Mesendoderm (in vitro differentiated cells): ENCODE measurements around the gene ADARB1.

Experiments
- DNase-seq: peaks from one replicate; pipeline ENCODE4 v3.0.0; 2013
- H2AK5ac ChIP-seq: 2 replicates; pipeline ENCODE4 v1.6.1; 2013; ENCODE audit warnings: low read length, inconsistent platforms
- H2BK120ac ChIP-seq: 2 replicates; pipeline ENCODE4 v1.6.1; 2013; ENCODE audit warnings: low read depth, mild to moderate bottlenecking, low read length, moderate library complexity, mixed read lengths
- H2BK15ac ChIP-seq: replicated peaks from 2 replicates; pipeline ENCODE4 v1.6.1; 2013; ENCODE audit warnings: low read depth, mild to moderate bottlenecking, moderate library complexity
- H2BK5ac ChIP-seq: 2 replicates; pipeline ENCODE4 v1.6.1; 2013; ENCODE audit warnings: low read length, inconsistent platforms
- H3K18ac ChIP-seq: 2 replicates; pipeline ENCODE4 v1.6.1; 2013; ENCODE audit warnings: mild to moderate bottlenecking, low read length, mixed read lengths
- H3K23ac ChIP-seq: one replicate; pipeline ENCODE4 v1.6.1; 2013; ENCODE audit warnings: low read length
- H3K27ac ChIP-seq: 2 replicates; pipeline ENCODE4 v1.5.1; 2013; ENCODE audit warnings: low read depth, mild to moderate bottlenecking, inconsistent platforms, low read length, moderate library complexity
- H3K27me3 ChIP-seq: 2 replicates; pipeline ENCODE4 v1.6.1; 2013; ENCODE audit warnings: low read length, control low read depth, mild to moderate bottlenecking, inconsistent platforms; ENCODE audit not compliant: insufficient read depth, poor library complexity
- H3K36me3 ChIP-seq: 2 replicates; pipeline ENCODE4 v1.6.1; 2013; ENCODE audit warnings: low read length, inconsistent platforms; ENCODE audit not compliant: control insufficient read depth, insufficient read depth
- H3K4ac ChIP-seq: one replicate; pipeline ENCODE4 v1.6.1; 2013; ENCODE audit warnings: low read depth, mild to moderate bottlenecking, low read length, moderate library complexity
- H3K4me1 ChIP-seq: 2 replicates; pipeline ENCODE4 v1.6.1; 2013; ENCODE audit warnings: low read depth, low read length, inconsistent platforms; ENCODE audit not compliant: control insufficient read depth
- H3K4me2 ChIP-seq: 2 replicates; pipeline ENCODE4 v1.6.1; 2013; ENCODE audit warnings: low read length
- H3K4me3 ChIP-seq: 2 replicates; pipeline ENCODE4 v1.5.1; 2013; ENCODE audit warnings: mild to moderate bottlenecking, low read length
- H3K56ac ChIP-seq: one replicate; pipeline ENCODE4 v1.6.1; 2013; ENCODE audit warnings: low read length
- H3K79me1 ChIP-seq: 2 replicates; pipeline ENCODE4 v1.6.1; 2013; ENCODE audit warnings: low read length, inconsistent platforms
- H3K79me2 ChIP-seq: 2 replicates; pipeline ENCODE4 v1.6.1; 2013; ENCODE audit warnings: mild to moderate bottlenecking, low read length; ENCODE audit not compliant: control insufficient read depth, insufficient read depth
- H3K9ac ChIP-seq: 2 replicates; pipeline ENCODE4 v1.6.1; 2013; ENCODE audit warnings: low read length, inconsistent platforms
- H4K5ac ChIP-seq: one replicate; pipeline ENCODE4 v1.6.1; 2013; ENCODE audit warnings: low read length
- H4K8ac ChIP-seq: one replicate; pipeline ENCODE4 v1.6.1; 2013; ENCODE audit warnings: low read depth, mild to moderate bottlenecking, control low read depth, low read length, moderate library complexity
- WGBS: extraction: QIAGEN DNeasy Blood & Tissue Kit; methylation state at CpG from one replicate; pipeline ENCODE4 v1.1.7; 2013; ENCODE audit warnings: low lambda C conversion rate, missing lambda C conversion rate; ENCODE audit not compliant: insufficient coverage; ENCODE audit errors: extremely low coverage; 5-methylcytosine and 5-hydroxymethylcytosine counted together

The ADARB1 gene

DNA sequence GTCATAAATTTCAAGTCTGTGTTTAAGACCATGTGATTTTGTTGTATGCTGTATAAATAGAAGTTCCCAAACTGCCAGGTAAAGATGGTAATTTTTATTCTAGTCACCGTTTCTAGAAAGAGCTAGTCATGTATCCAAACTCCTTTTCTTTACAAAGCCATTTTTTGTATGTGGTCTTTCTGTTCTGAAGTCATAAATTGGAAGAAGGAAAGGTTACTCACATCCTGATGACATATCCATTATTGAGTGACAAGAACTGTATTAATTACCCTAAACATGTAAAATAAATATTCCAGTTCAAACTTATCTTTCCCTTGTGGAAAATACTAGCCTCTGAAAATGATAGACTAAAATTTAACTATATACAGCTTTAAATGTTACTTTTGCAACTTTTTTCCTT, 108.6 kb downstream of the ADARB1 start:
- no peaks in the 10 kb centered on the region for H3K79me2 ChIP-seq
- H3K4ac ChIP-seq, result no peak overlapping the region
- no peak overlapping the region for H3K27ac ChIP-seq
- DNase-seq, result no peak
- no peaks in the 10 kb centered on the region for H3K4me1 ChIP-seq
- H4K5ac ChIP-seq, result no peak overlapping the region
- no peak overlapping the region for H2BK5ac ChIP-seq
- H3K27me3 ChIP-seq, result no peaks in the 10 kb centered on the region
- H3K4me2 ChIP-seq, result no peak overlapping the region
- no peak overlapping the region for H3K18ac ChIP-seq
- H2BK120ac ChIP-seq, result no peak overlapping the region
- no peak overlapping the region for H3K4me3 ChIP-seq
- no CpG with 5 or more reads among the region's 1 CpG for WGBS
- H2BK15ac ChIP-seq, result no peak overlapping the region
- no peak overlapping the region for H3K9ac ChIP-seq
- H3K36me3 ChIP-seq, result no peaks in the 10 kb centered on the region
- H3K23ac ChIP-seq, result no peak overlapping the region
- no peak overlapping the region for H3K56ac ChIP-seq
- no peak overlapping the region for H2AK5ac ChIP-seq
- H3K79me1 ChIP-seq, result no peaks in the 10 kb centered on the region
- no peak overlapping the region for H4K8ac ChIP-seq

DNA sequence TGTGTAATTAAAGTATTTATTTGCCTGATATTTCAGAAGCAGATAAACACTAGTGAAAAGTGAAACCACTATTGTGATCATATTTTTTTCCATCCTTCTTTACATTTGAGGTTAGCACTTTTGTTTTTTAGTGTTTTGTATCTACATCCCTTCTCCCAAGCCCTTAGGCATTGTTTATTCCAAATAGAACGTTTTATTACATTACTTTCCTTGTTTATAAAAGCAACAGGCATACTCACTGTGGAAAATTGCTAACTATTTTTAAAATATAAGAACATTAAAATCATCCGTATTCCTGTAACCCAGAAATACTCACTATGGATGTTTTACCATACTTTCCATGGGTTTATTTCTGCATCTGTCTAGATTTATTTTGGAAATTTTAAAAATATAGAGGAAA, 109.5 kb downstream of the ADARB1 start:
- Histone ChIP-seq H2BK120ac (no peak overlapping the region), H3K56ac (no peak overlapping the region), H3K23ac (no peak overlapping the region), H2BK15ac (no peak overlapping the region), H3K36me3 (no peaks in the 10 kb centered on the region), H3K4me1 (no peaks in the 10 kb centered on the region), H3K4ac (no peak overlapping the region), H3K4me3 (no peak overlapping the region), H3K27me3 (no peaks in the 10 kb centered on the region), H4K5ac (no peak overlapping the region), H2BK5ac (no peak overlapping the region), H3K4me2 (no peak overlapping the region), H3K18ac (no peak overlapping the region), H3K27ac (no peak overlapping the region), H3K79me1 (no peaks in the 10 kb centered on the region), H2AK5ac (no peak overlapping the region), H3K9ac (no peak overlapping the region), H4K8ac (no peak overlapping the region), H3K79me2 (no peaks in the 10 kb centered on the region)
- no peak for DNase-seq
- WGBS, result no CpG with 5 or more reads among the region's 2 CpGs

DNA sequence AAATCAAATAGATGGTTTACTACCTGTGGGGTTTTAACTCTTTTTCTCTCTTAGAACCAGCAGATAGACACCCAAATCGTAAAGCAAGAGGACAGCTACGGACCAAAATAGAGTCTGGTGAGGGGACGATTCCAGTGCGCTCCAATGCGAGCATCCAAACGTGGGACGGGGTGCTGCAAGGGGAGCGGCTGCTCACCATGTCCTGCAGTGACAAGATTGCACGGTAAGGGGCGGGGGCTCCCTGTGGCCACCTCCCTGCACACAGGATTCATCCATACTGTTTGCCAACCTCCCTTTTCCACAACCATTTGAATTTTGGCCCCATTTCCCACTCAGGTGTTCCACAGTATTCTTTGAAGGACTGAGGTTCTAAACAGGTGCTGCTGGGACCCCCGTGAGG, 110.5 kb downstream of the ADARB1 start:
- Histone ChIP-seq H3K27ac (no peak overlapping the region), H3K4me3 (no peak overlapping the region), H3K27me3 (no peaks in the 10 kb centered on the region), H4K8ac (no peak overlapping the region), H3K18ac (no peak overlapping the region), H3K79me2 (no peaks in the 10 kb centered on the region), H2BK5ac (no peak overlapping the region), H3K4ac (no peak overlapping the region), H3K23ac (no peak overlapping the region), H2BK120ac (no peak overlapping the region), H2BK15ac (no peak overlapping the region), H3K4me2 (no peak overlapping the region), H3K79me1 (no peaks in the 10 kb centered on the region), H3K4me1 (no peaks in the 10 kb centered on the region), H4K5ac (no peak overlapping the region), H3K9ac (no peak overlapping the region), H2AK5ac (no peak overlapping the region), H3K36me3 (no peaks in the 10 kb centered on the region), H3K56ac (no peak overlapping the region)
- WGBS, result no CpG with 5 or more reads among the region's 11 CpGs
- no peak for DNase-seq

DNA sequence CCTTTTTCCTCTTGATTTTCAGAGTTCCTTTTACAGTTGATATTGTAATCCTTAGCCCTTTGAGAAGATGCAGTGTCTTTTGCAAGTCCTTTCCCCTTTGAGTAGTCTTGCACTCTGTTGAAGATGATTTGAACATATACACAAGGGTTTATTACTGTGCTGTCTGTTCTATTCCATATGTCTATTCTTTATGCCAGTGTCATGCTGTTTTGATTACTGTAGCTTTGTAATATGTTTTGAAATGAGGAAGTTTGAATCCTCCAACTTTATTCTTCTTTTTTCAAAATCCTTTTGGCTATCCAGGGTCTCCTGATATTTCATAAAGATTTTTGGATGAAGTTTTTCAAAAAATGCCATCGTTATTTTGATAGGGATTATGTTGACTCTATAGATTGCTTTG, 112.3 kb downstream of the ADARB1 start:
- Histone ChIP-seq H4K8ac (no peak overlapping the region), H3K36me3 (no peaks in the 10 kb centered on the region), H3K4ac (no peak overlapping the region), H3K56ac (no peak overlapping the region), H2BK15ac (no peak overlapping the region), H2BK5ac (no peak overlapping the region), H3K4me3 (no peak overlapping the region), H3K23ac (no peak overlapping the region), H4K5ac (no peak overlapping the region), H3K4me2 (no peak overlapping the region), H3K27me3 (no peaks in the 10 kb centered on the region), H2AK5ac (no peak overlapping the region), H3K27ac (no peak overlapping the region), H3K9ac (no peak overlapping the region), H2BK120ac (no peak overlapping the region), H3K79me2 (no peaks in the 10 kb centered on the region), H3K4me1 (no peaks in the 10 kb centered on the region), H3K18ac (no peak overlapping the region), H3K79me1 (no peaks in the 10 kb centered on the region)
- DNase-seq, result no peak
- WGBS, result no CpG with 5 or more reads among the region's 1 CpG

DNA sequence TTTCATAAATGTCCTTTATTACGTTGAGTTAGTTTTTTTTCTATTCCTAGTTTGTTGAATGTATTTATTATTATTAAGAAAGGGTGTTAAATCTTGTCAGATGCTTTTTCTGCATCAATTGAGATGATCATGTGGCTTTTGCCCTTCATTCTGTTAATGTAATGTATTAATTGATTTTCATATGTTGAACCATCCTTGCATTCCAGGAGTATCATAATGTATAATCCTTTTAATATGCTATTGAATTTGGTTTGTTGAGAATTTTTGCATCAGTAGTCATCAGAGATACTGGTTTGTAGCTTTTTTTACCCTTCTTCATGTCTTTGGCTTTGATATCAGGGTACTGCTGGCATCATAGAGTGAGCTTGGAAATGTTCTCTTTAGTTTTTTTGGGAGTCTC, 113.3 kb downstream of the ADARB1 start:
- H3K4me3 ChIP-seq, result no peak overlapping the region

DNA sequence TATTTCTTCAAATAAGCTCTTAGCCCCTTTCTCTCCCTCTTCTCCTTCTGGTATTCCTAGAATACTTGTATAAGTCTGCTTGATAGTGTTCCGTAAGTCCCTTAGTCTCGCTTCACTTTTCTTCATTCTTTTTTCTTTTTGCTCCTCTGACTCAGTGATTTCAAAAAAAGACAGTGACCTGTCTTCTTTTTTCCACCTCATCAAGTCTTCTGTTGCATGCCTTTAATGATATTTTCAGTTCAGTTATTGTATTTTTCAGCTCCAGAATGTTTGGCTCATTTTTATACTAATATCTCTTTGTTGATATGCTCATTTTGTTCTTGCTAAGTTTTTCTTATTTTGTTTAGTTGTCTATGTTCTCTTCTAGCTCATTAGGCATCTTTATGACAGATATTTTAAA, 115.6 kb downstream of the ADARB1 start:
- no peak overlapping the region for H3K56ac ChIP-seq
- H3K4me1 ChIP-seq, result no peaks in the 10 kb centered on the region
- H2BK5ac ChIP-seq, result no peak overlapping the region
- no peak overlapping the region for H3K23ac ChIP-seq
- WGBS, result no CpG with 5 or more reads among the region's 2 CpGs
- no peak overlapping the region for H3K9ac ChIP-seq
- H3K27ac ChIP-seq, result no peak overlapping the region
- H4K5ac ChIP-seq, result no peak overlapping the region
- no peak overlapping the region for H3K4me3 ChIP-seq
- no peak overlapping the region for H2AK5ac ChIP-seq
- no peak overlapping the region for H2BK120ac ChIP-seq
- H3K79me2 ChIP-seq, result no peaks in the 10 kb centered on the region
- no peak overlapping the region for H3K4me2 ChIP-seq
- H4K8ac ChIP-seq, result no peak overlapping the region
- no peaks in the 10 kb centered on the region for H3K27me3 ChIP-seq
- no peak overlapping the region for H3K4ac ChIP-seq
- no peaks in the 10 kb centered on the region for H3K36me3 ChIP-seq
- H3K18ac ChIP-seq, result no peak overlapping the region
- H3K79me1 ChIP-seq, result no peaks in the 10 kb centered on the region
- no peak for DNase-seq
- no peak overlapping the region for H2BK15ac ChIP-seq

More for the DNA sequence above, 113.3 kb downstream of the ADARB1 start:
- no peak overlapping the region for H3K56ac ChIP-seq
- H3K18ac ChIP-seq, result no peak overlapping the region
- H2BK5ac ChIP-seq, result no peak overlapping the region
- H3K9ac ChIP-seq, result no peak overlapping the region
- no peak overlapping the region for H4K5ac ChIP-seq
- DNase-seq, result no peak
- no peak overlapping the region for H3K27ac ChIP-seq
- H3K4me2 ChIP-seq, result no peak overlapping the region
- no peak overlapping the region for H2BK15ac ChIP-seq
- no peaks in the 10 kb centered on the region for H3K36me3 ChIP-seq
- H3K79me1 ChIP-seq, result no peaks in the 10 kb centered on the region
- H2BK120ac ChIP-seq, result no peak overlapping the region
- no peak overlapping the region for H4K8ac ChIP-seq
- H3K27me3 ChIP-seq, result no peaks in the 10 kb centered on the region
- no peak overlapping the region for H3K23ac ChIP-seq
- H3K4me1 ChIP-seq, result no peaks in the 10 kb centered on the region
- no peak overlapping the region for H3K4ac ChIP-seq
- no peaks in the 10 kb centered on the region for H3K79me2 ChIP-seq
- 100% methylated on average over 1 of the region's 1 CpG for WGBS
- H2AK5ac ChIP-seq, result no peak overlapping the region
